Upper lobe of left lung (tissue), 6 donors: ENCODE results near the gene SLC35G2. TPM values are rescaled to one million over a fixed set of nuclear protein-coding genes. Genes with fewer than 3 reads are reported as not detected.
A peak's percentile ranks its signal among the peaks of the same experiment; 100 is the strongest.
"Not testable (repeated sequence)": the region's sequence is repeated elsewhere in the genome, so short reads cannot be mapped to it uniquely, and the experiment has no call there.

Experiments used
- ATAC-seq, 2 donors: fragments of 200-7000 bp; cut with Tn5 transposase; one replicate each; pipeline ENCODE4 v1.9.1; 2022; ENCODE audit warnings: mild to moderate bottlenecking in 2 of 2, moderate library complexity in 2 of 2; ENCODE audit not compliant: low FRiP score in 2 of 2
- DNase-seq, 2 donors: peaks; one replicate each; pipeline ENCODE4 v3.0.0-alpha.2; 2019 to 2020
- H3K27ac ChIP-seq, 4 donors: fragments of 200-600 bp; sonication (generic); one replicate each; pipeline ENCODE4 v1.5.1; 2016 to 2019
- H3K27me3 ChIP-seq, 4 donors: fragments of 200-600 bp; sonication (generic); one replicate each; pipeline ENCODE4 v1.5.1; 2017 to 2019
- H3K36me3 ChIP-seq, 4 donors: fragments of 200-600 bp; sonication (generic); one replicate each; pipeline ENCODE4 v1.5.1; 2016 to 2019
- H3K4me1 ChIP-seq, 4 donors: fragments of 200-600 bp; sonication (generic); one replicate each; pipeline ENCODE4 v1.5.1; 2018 to 2019
- H3K4me3 ChIP-seq, 4 donors: fragments of 200-600 bp; sonication (generic); one replicate each; pipeline ENCODE4 v1.5.1; 2017 to 2019; ENCODE audit warnings: mild to moderate bottlenecking in 2 of 4, moderate library complexity in 1 of 4
- H3K9me3 ChIP-seq, 4 donors: fragments of 200-600 bp; sonication (generic); one replicate each; pipeline ENCODE4 v1.5.1; 2018 to 2019
- EP300 ChIP-seq, 4 donors: sonication (generic); formaldehyde crosslinking; IDR thresholded peaks; one replicate each; pipeline ENCODE4 v1.5.1; 2017; ENCODE audit warnings: antibody characterized with exemption in 4 of 4, control low read depth in 2 of 4
- POLR2A ChIP-seq, 4 donors: fragments of 450-650 bp; IDR thresholded peaks; one replicate each; pipeline ENCODE4 v1.5.1; 2016 to 2017; ENCODE audit warnings: antibody characterized with exemption in 4 of 4, mild to moderate bottlenecking in 2 of 4
- POLR2AphosphoS5 ChIP-seq, 2 donors: sonication (generic); formaldehyde crosslinking; IDR thresholded peaks; one replicate each; pipeline ENCODE4 v1.5.1; 2017; ENCODE audit warnings: antibody characterized with exemption in 2 of 2
- WGBS, 2 donors: methylation state at CpG; one replicate each; pipeline ENCODE4 v1.1.5; 2017 to 2018; 5-methylcytosine and 5-hydroxymethylcytosine counted together
- total RNA-seq, 6 donors: library from RNA; depleted of rRNA in 4 of 6; stranded (reverse); fragments of >200 nt in 4 of 6; gene quantifications; one replicate each; pipeline versions ENCODE4 v1.1.0 to v1.2.1, GENCODE V29; 2016 to 2021
- TF ChIP-seq, protein P1 (sequence below), 6 experiments: fragments of 450-650 bp in 4 of 6; fragments of 200-600 bp in 2 of 6; sonication (generic) in 2 of 6; IDR thresholded peaks; one replicate each; pipeline ENCODE4 v1.5.1; 2016 to 2019; ENCODE audit warnings: antibody characterized with exemption in 6 of 6
- donor health status: DM: no; HTN: no; CAD: no; lungs with moderate emphysema.
- donor health status: DM: no; HTN: yes; CAD: no; lungs with severe emphysema.

SLC35G2 gene
- total RNA-seq, 6 donors from 2014 or later = 3.3 to 10.5 (median 6.5) TPM

DNA sequence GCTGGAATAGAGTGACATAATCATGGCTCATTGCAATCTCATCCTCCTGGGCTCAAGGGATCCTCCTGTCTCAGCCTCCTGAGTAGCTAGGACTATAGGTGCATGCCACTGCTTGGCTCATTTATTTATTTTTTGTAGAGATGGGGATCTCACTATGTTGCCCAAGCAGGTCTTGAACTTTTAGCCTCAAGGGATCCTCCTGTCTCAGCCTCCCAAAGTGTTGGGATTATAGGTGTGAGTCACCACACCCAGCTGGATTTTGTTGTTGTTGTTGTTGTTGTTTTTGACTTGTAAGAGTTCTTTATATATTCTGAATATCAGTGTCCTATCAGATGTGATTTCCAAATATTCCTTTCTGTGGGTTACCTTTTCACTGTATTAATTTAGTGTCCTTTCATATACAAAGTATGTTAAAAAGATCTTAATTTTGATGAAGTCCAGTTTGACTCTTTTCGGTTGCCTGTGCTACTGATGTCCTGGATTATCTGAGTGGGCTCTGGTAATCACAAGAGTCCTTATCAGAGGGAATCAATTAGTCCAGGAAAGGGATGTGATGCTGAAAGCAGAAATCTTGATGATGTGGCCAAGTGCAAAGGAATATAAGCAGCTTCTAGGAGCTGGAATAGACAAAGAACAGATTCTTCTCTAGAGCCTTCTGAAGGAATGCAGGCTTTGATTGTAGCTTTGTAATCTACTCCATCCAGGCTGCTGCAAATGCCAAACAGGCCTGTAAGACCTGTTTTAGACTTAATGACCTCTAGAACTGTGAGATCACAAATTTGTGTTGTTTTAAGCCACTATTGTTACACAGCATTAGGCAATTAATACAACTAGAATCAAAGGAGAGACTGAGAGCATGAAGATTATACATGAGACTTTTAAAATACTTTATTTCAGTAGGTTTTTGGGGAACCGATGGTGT is 73.3 kb downstream of the SLC35G2 start:
- Histone ChIP-seq H3K4me1 (peaks cover 11 to 16% (median 15%) of the 10 kb centered on the region in 4 donors), H3K27ac (peak overlapping the region in 1 of 4 donors; percentile 55), H3K9me3 (peaks cover 0 to 4% (median 0%) of the 10 kb centered on the region in 4 donors), H3K36me3 (peaks cover 0 to 5% (median 0%) of the 10 kb centered on the region in 4 donors), H3K4me3 (no peak overlapping the region), H3K27me3 (no peaks in the 10 kb centered on the region)
- no peak for DNase-seq
- WGBS, 2 donors = 45 to 50% methylated on average over 2 of the region's 2 CpGs
- no peak for ATAC-seq
- TF ChIP-seq POLR2AphosphoS5 (IDR thresholded peaks at IDR 0.05) (no peak), EP300 (IDR thresholded peaks at IDR 0.05) (no peak), POLR2A (IDR thresholded peaks at IDR 0.05) (no peak)
- TF ChIP-seq, protein P1, sequence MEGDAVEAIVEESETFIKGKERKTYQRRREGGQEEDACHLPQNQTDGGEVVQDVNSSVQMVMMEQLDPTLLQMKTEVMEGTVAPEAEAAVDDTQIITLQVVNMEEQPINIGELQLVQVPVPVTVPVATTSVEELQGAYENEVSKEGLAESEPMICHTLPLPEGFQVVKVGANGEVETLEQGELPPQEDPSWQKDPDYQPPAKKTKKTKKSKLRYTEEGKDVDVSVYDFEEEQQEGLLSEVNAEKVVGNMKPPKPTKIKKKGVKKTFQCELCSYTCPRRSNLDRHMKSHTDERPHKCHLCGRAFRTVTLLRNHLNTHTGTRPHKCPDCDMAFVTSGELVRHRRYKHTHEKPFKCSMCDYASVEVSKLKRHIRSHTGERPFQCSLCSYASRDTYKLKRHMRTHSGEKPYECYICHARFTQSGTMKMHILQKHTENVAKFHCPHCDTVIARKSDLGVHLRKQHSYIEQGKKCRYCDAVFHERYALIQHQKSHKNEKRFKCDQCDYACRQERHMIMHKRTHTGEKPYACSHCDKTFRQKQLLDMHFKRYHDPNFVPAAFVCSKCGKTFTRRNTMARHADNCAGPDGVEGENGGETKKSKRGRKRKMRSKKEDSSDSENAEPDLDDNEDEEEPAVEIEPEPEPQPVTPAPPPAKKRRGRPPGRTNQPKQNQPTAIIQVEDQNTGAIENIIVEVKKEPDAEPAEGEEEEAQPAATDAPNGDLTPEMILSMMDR (IDR thresholded peaks at IDR 0.05) = no peak

DNA sequence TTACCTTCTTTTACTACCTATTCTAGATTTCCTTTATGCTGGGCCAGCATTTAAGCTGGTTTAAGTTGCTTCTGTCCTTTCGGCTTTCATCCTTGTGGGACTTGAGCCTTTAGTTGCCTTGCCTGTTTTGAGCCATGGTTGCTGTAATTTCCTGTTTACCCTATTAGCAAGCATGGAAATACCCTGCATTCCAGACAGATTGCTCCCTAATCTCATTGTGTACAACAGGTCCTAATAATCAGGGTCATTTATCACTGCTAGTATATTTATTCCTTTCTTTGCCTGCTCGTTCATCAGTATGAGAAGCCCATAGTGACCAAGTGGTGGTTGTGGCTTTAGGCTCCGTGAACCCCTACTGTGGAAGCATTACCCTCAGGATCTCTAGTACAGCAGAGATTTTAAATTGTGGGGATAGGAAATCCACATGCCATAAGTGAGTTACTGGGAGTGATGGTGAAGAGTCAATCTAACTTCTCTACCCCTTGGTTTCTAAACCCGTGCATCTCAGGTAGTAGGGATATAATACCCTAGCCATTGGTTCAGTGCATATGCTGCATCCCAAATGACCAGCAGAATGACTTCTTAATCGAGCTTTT is 75.0 kb downstream of the SLC35G2 start:
- WGBS, 2 donors = 59 to 63% methylated on average over 5 of the region's 5 CpGs
- H3K27ac ChIP-seq = peak overlapping the region in 2 of 4 donors; percentile 13 to 35
- no peak for ATAC-seq
- peaks cover 0 to 5% (median 0%) of the 10 kb centered on the region in 4 donors for H3K36me3 ChIP-seq
- no peak overlapping the region for H3K4me3 ChIP-seq
- peak in 2 of 4 donors; percentile 68 to 76 for TF ChIP-seq EP300 (IDR thresholded peaks at IDR 0.05)
- no peak for TF ChIP-seq POLR2A (IDR thresholded peaks at IDR 0.05)
- peak in 1 of 2 donors; percentile 15 for TF ChIP-seq POLR2AphosphoS5 (IDR thresholded peaks at IDR 0.05)
- TF ChIP-seq, protein P1 (IDR thresholded peaks at IDR 0.05) = no peak
- peaks cover 0 to 4% (median 0%) of the 10 kb centered on the region in 4 donors for H3K9me3 ChIP-seq
- DNase-seq = no peak
- H3K27me3 ChIP-seq = no peaks in the 10 kb centered on the region
- peaks cover 18 to 26% (median 22%) of the 10 kb centered on the region in 4 donors for H3K4me1 ChIP-seq

DNA sequence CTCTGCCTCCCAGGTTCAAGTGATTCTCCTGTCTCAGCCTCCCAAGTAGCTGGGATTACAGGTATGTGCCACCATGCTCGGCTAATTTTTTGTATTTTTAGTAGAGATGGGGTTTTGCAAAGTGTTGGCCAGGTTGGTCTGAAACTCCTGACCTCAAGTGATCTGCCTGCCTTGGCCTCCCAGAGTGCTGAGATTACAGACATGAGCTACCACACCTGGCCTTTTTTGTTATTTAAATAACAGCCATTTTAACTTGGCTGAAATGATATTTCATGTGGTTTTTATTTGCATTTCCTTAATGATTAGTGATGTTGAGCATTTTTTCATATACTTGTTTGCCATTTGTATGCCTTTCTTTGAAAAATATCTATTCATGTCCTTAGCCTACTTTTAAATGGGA is 78.2 kb downstream of the SLC35G2 start:
- WGBS, 2 donors = 86% methylated on average over 1 of the region's 1 CpG
- not testable (repeated sequence) for H3K4me3 ChIP-seq, ATAC-seq, DNase-seq, H3K9me3 ChIP-seq, H3K27ac ChIP-seq, H3K27me3 ChIP-seq, H3K36me3 ChIP-seq
- peaks cover 25 to 39% (median 30%) of the 10 kb centered on the region in 4 donors for H3K4me1 ChIP-seq

DNA sequence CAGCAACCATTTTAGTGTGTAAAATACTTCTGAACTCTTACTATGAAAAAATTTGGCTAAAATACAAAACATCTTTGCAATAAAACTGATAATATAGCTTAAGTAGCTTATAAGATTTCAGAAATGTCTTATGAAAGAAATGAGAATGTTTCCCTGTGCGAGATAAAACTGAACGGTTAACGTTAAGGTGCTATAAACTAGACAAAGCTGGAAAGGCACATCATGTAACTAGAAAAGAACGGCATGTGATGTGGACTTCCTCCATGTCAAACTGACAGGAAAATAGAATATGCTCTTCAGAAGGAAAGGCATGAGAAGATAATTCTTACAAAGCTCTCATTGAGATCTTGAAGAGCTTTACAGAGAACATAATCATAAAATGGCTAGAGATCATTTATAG is 79.6 kb downstream of the SLC35G2 start:
- no peaks in the 10 kb centered on the region for H3K27me3 ChIP-seq
- peak overlapping the region; percentile 23 to 71 (median 52) for H3K27ac ChIP-seq
- no peak for TF ChIP-seq POLR2AphosphoS5 (IDR thresholded peaks at IDR 0.05)
- no peak for TF ChIP-seq POLR2A (IDR thresholded peaks at IDR 0.05)
- peak in 2 of 4 donors; percentile 77 to 90 for TF ChIP-seq EP300 (IDR thresholded peaks at IDR 0.05)
- TF ChIP-seq, protein P1 (IDR thresholded peaks at IDR 0.05) = no peak
- no peak for DNase-seq
- peaks cover 0 to 1% (median 0%) of the 10 kb centered on the region in 4 donors for H3K9me3 ChIP-seq
- no peak for ATAC-seq
- peaks cover 23 to 36% (median 26%) of the 10 kb centered on the region in 4 donors for H3K4me1 ChIP-seq
- H3K36me3 ChIP-seq = no peaks in the 10 kb centered on the region
- no peak overlapping the region for H3K4me3 ChIP-seq
- WGBS, 2 donors = 39 to 57% methylated on average over 4 of the region's 4 CpGs

DNA sequence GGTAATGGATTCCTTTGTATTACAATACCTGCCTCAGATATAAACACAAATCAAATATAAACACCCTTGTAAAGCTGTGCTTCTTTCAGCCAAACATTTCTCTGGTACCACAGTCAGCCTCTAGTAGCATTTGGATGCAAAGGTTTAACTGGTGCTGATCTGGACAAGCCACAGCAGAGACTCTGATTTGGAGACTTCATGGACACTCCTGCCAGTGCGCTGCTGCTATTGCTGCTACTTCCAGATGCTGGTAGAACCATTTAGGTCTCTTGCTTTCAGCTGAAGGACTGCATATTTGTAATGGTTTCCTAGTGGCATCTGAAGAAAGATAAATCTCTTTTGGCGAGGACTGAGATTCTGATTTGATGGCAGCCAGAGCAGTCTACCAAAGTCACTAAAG is 80.0 kb downstream of the SLC35G2 start:
- Histone ChIP-seq H3K9me3 (peaks cover under 1 to 5% (median 4%) of the 10 kb centered on the region in 4 donors), H3K4me1 (peaks cover 19 to 32% (median 23%) of the 10 kb centered on the region in 4 donors), H3K27ac (peak overlapping the region; percentile 23 to 71 (median 52)), H3K36me3 (no peaks in the 10 kb centered on the region), H3K4me3 (no peak overlapping the region), H3K27me3 (no peaks in the 10 kb centered on the region)
- no peak for DNase-seq
- no peak for ATAC-seq
- TF ChIP-seq POLR2A (IDR thresholded peaks at IDR 0.05) = no peak
- TF ChIP-seq, protein P1 (IDR thresholded peaks at IDR 0.05) = no peak
- no peak for TF ChIP-seq EP300 (IDR thresholded peaks at IDR 0.05)
- no peak for TF ChIP-seq POLR2AphosphoS5 (IDR thresholded peaks at IDR 0.05)
- WGBS, 2 donors = 82 to 83% methylated on average over 2 of the region's 2 CpGs
